ENCODE results near the gene PRSS35.
"Not testable (repeated sequence)": the region's sequence is repeated elsewhere in the genome, so short reads cannot be mapped to it uniquely, and the experiment has no call there.

PRSS35 gene

DNA sequence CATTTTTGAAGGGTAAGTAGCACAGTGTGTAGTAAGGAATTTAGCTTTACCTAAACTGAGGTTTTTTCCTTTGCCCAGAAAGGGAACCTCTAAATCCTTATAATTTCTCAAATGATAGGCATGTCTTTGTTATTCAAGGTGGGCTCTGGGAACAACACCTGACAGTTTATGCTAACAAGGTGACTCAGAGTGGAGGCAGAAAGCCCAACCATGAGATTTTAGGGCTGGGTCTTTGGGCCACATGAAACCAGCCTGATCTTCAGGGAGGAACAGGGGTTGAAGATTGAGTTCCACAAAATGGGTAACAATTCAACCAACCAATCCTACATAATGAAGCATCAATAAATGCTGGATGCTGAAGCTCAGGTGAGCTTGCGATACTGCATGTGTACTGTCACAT is 46.6 kb downstream of the PRSS35 start:
- Histone ChIP-seq H3K36me3 (ENCODE audit: control insufficient read depth in 5 of 5, insufficient read depth in 5 of 5, low read length in 5 of 5) (no peaks in the 10 kb centered on the region), H3K27ac (ENCODE audit: low read depth, low read length) (no peak overlapping the region), H3K9me3 (ENCODE audit: control insufficient read depth in 5 of 5, low read length in 5 of 5) (peaks cover 0 to 7% (median 3%) of the 10 kb centered on the region in 5 donors), H3K4me3 (ENCODE audit: low read depth in 1 of 5, low read length in 5 of 5) (no peak overlapping the region), H3K27me3 (ENCODE audit: control insufficient read depth in 5 of 5, insufficient read depth in 4 of 5, low read length in 5 of 5) (no peaks in the 10 kb centered on the region), H3K4me1 (ENCODE audit: control insufficient read depth in 5 of 5, insufficient read depth in 5 of 5, low read length in 5 of 5) (no peaks in the 10 kb centered on the region), H3K9ac (ENCODE audit: low read length in 5 of 5) (no peak overlapping the region)

DNA sequence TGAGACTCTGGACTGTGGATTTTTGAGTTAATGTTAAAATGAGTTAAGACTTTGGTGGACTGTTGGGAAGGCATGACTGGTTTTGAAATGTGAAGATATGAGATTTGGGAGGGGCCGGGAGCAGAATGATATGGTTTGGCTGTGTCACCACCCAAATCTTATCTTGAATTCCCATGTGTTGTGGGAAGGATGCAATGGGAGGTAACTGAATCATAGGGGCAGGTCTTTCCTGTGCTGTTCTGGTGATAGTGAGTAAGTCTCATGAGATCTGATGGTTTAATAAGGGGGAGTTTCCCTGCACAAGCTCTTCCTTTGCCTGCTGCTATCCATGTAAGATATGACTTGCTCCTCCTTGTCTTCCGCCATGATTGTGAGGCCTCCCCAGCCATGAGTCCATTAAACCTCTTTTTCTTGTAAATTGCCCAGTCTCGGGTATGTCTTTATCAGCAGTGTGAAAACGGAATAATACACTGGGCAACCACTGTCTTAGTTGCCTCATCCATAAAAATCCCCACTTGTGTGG is 59.4 kb downstream of the PRSS35 start:
- H3K36me3 ChIP-seq (ENCODE audit: control insufficient read depth in 5 of 5, insufficient read depth in 5 of 5, low read length in 5 of 5); H3K9me3 ChIP-seq (ENCODE audit: control insufficient read depth in 5 of 5, low read length in 5 of 5); H3K27ac ChIP-seq (ENCODE audit: low read depth, low read length); H3K4me3 ChIP-seq (ENCODE audit: low read depth in 1 of 5, low read length in 5 of 5); H3K4me1 ChIP-seq (ENCODE audit: control insufficient read depth in 5 of 5, insufficient read depth in 5 of 5, low read length in 5 of 5); H3K9ac ChIP-seq (ENCODE audit: low read length in 5 of 5); H3K27me3 ChIP-seq (ENCODE audit: control insufficient read depth in 5 of 5, insufficient read depth in 4 of 5, low read length in 5 of 5): not testable (repeated sequence)

DNA sequence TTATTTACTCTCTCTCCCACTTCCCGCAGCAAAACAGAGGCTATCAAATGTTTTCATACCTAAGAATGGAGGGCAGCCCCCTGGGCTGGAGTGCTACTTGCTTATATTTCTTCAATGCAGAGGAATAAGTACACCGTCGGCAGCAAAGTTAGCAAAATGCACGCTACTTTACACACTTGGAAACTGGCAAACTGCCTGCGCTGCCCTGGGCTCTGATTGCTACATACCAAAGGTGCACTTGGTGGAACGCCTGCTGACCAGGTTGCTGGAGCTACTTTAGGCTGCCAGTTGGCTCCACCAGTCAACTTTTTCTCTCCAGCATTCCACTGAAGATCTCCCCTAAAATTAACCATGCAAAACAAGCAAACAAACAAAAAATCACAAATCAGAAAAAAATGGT is 62.4 kb downstream of the PRSS35 start:
- Histone ChIP-seq H3K36me3 (ENCODE audit: control insufficient read depth in 5 of 5, insufficient read depth in 5 of 5, low read length in 5 of 5) (no peaks in the 10 kb centered on the region), H3K27me3 (ENCODE audit: control insufficient read depth in 5 of 5, insufficient read depth in 4 of 5, low read length in 5 of 5) (no peaks in the 10 kb centered on the region), H3K27ac (ENCODE audit: low read depth, low read length) (no peak overlapping the region), H3K9me3 (ENCODE audit: control insufficient read depth in 5 of 5, low read length in 5 of 5) (no peaks in the 10 kb centered on the region), H3K4me3 (ENCODE audit: low read depth in 1 of 5, low read length in 5 of 5) (no peak overlapping the region), H3K9ac (ENCODE audit: low read length in 5 of 5) (no peak overlapping the region), H3K4me1 (ENCODE audit: control insufficient read depth in 5 of 5, insufficient read depth in 5 of 5, low read length in 5 of 5) (no peaks in the 10 kb centered on the region)

All from subcutaneous abdominal adipose tissue (tissue), 5 donors.